ENCODE results near the gene MAPRE2. TPM values are rescaled to one million over a fixed set of nuclear protein-coding genes. Genes with fewer than 3 reads are reported as not detected.

Gene MAPRE2
- total RNA-seq, 1 donor from 2014 or later: 47.9 TPM

DNA sequence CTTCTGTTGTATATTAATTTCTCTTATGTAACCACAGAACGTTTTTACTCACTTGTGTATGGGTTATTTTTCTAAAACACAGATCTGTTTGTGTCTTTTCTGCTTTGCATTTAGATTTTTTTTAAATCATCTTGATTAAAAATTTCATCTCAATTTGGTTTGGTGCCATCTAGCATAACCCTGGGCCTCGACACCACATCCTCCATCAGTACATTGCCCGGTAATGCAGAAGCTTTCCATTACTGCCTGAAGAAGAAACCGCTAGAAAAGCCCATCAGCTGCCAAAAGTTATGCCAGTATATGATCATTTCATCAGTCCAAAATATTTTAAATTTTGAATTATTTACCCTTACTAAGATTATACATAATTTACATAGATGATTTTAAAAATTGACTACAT lies 26.2 kb downstream of the MAPRE2 start:
- Mint-ChIP-seq H3K4me3 (ENCODE audit: low read depth) (no peak overlapping the region), H3K27ac (no peak overlapping the region), H3K36me3 (ENCODE audit: insufficient read depth) (peaks cover 10% of the 10 kb centered on the region), H3K27me3 (no peaks in the 10 kb centered on the region), H3K9me3 (ENCODE audit: low read depth) (no peaks in the 10 kb centered on the region), H3K4me1 (ENCODE audit: low read depth) (peaks cover 19% of the 10 kb centered on the region)
- DNase-seq (ENCODE audit: low spot score, unreplicated experiment): no peak
- TF ChIP-seq, protein P1, sequence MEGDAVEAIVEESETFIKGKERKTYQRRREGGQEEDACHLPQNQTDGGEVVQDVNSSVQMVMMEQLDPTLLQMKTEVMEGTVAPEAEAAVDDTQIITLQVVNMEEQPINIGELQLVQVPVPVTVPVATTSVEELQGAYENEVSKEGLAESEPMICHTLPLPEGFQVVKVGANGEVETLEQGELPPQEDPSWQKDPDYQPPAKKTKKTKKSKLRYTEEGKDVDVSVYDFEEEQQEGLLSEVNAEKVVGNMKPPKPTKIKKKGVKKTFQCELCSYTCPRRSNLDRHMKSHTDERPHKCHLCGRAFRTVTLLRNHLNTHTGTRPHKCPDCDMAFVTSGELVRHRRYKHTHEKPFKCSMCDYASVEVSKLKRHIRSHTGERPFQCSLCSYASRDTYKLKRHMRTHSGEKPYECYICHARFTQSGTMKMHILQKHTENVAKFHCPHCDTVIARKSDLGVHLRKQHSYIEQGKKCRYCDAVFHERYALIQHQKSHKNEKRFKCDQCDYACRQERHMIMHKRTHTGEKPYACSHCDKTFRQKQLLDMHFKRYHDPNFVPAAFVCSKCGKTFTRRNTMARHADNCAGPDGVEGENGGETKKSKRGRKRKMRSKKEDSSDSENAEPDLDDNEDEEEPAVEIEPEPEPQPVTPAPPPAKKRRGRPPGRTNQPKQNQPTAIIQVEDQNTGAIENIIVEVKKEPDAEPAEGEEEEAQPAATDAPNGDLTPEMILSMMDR (IDR thresholded peaks at IDR 0.05; ENCODE audit: unreplicated experiment): no peak

DNA sequence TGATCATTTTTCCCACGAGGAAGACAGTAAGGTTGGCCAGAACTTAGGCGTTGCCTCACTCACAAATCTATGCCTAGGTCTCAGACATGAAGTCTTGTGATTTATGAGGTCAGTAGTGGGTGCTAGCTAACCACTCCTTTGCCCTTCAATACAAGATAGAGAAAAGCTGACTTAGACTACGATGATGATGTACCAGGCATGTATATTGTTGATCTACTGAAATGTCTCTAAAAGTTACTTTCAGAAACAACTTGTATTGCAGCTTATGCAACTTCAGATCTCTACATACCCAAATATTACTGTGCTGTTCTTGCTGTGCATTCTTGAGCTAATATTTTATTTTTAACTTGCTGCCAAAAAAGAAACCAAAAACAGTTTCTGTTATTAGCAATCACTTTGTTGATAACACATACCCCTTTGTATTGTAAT lies 30.6 kb downstream of the MAPRE2 start:
- no peaks in the 10 kb centered on the region for H3K9me3 Mint-ChIP-seq (ENCODE audit: low read depth)
- DNase-seq (ENCODE audit: low spot score, unreplicated experiment): no peak
- no peak overlapping the region for H3K4me3 Mint-ChIP-seq (ENCODE audit: low read depth)
- peaks cover 10% of the 10 kb centered on the region for H3K36me3 Mint-ChIP-seq (ENCODE audit: insufficient read depth)
- peaks cover 9% of the 10 kb centered on the region for H3K4me1 Mint-ChIP-seq (ENCODE audit: low read depth)
- H3K27ac Mint-ChIP-seq: no peak overlapping the region
- H3K27me3 Mint-ChIP-seq: no peaks in the 10 kb centered on the region
- TF ChIP-seq, protein P1 (IDR thresholded peaks at IDR 0.05; ENCODE audit: unreplicated experiment): no peak

DNA sequence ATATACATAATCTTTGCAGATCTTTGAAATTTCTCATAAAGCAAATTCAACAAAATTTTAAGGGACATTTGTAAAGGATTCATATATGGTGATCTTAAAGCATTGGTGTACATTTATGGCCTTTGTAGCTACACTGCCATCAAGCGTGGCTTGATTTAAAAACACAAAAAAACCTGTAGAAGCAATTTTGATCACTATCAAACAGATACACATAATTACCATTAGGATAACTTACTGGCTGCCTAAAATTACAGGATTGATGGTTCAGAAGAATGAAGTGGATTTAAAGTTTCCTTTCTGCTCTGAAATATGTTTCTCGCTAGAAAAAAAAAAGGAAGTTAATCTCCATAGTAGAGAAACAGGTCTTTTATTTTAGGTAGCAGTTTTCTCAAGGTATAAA lies 31.4 kb downstream of the MAPRE2 start:
- no peak for DNase-seq (ENCODE audit: low spot score, unreplicated experiment)
- TF ChIP-seq, protein P1 (IDR thresholded peaks at IDR 0.05; ENCODE audit: unreplicated experiment): no peak
- H3K27me3 Mint-ChIP-seq: no peaks in the 10 kb centered on the region

DNA sequence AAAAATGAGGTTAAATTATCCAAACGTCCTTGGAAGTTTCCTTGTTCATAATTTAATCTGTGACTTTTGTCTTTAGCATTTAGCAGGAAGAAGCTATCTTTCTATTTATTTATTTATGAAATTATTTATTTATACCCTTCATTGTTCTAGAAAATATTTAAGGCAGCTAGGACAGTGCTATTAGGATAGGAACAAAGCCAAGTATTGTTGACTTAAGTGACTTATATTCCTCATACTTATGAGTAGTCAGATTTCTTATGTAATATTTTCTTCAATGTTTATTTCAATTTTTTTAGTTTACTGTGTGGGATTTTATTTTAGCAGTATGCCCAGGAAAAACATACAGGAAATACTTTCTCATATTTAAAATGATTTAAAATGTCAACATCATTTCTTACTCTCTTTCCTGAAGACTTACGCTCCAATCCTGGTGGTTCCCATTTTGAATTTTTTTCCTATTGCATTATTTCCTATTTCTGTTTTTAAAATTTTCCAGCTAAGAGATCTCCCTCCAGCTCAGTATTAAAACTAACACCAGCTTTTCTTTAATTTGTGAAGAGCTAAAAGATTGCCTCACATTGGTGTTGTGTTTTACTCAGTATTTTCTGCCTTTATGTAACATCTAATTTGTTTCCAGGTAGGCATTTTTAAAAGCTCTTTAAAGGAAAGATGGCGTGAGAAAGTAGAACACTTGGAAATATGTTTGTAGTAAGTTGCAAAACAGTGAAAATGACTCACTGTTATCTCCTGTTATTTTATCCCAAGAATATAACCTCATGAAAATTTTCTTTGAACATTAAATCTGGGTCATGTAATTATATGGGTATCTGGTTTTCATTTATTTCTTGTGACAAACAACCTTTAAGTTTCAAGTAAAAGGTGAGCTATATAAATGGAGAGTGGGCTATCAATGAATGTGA lies 32.2 kb downstream of the MAPRE2 start:
- Mint-ChIP-seq H3K27ac (no peak overlapping the region), H3K9me3 (ENCODE audit: low read depth) (no peaks in the 10 kb centered on the region), H3K27me3 (no peaks in the 10 kb centered on the region), H3K4me3 (ENCODE audit: low read depth) (no peak overlapping the region), H3K4me1 (ENCODE audit: low read depth) (peaks cover 2% of the 10 kb centered on the region), H3K36me3 (ENCODE audit: insufficient read depth) (peaks cover 10% of the 10 kb centered on the region)
- TF ChIP-seq, protein P1 (IDR thresholded peaks at IDR 0.05; ENCODE audit: unreplicated experiment): no peak
- DNase-seq (ENCODE audit: low spot score, unreplicated experiment): no peak

More for the DNA sequence above, 31.4 kb downstream of the MAPRE2 start:
- Mint-ChIP-seq H3K4me1 (ENCODE audit: low read depth) (peaks cover 2% of the 10 kb centered on the region), H3K4me3 (ENCODE audit: low read depth) (no peak overlapping the region), H3K9me3 (ENCODE audit: low read depth) (no peaks in the 10 kb centered on the region), H3K27ac (no peak overlapping the region), H3K36me3 (ENCODE audit: insufficient read depth) (peaks cover 10% of the 10 kb centered on the region)

DNA sequence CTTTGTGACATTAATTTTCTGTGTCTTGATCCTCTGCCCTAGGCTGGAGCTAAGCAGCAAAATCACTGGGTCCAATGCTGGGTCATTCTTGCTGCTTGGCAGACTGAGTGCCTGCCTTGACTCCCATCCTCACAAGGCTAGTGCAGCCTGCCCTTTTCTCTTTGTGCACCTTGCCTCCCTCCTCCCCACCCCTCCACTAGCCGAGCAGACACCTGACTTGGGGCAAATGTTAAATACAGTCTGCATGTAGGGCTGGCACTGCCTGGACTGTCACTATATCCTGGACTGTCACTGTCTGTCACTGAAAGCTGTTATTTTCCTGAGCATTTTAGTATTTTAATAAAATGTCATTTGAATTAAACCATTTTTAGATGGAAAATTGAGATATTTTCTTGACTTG lies 33.4 kb downstream of the MAPRE2 start:
- no peak for DNase-seq (ENCODE audit: low spot score, unreplicated experiment)
- Mint-ChIP-seq H3K4me3 (ENCODE audit: low read depth) (no peak overlapping the region), H3K4me1 (ENCODE audit: low read depth) (peaks cover 2% of the 10 kb centered on the region), H3K9me3 (ENCODE audit: low read depth) (no peaks in the 10 kb centered on the region), H3K27ac (no peak overlapping the region), H3K27me3 (no peaks in the 10 kb centered on the region), H3K36me3 (ENCODE audit: insufficient read depth) (peaks cover 12% of the 10 kb centered on the region)
- TF ChIP-seq, protein P1 (IDR thresholded peaks at IDR 0.05; ENCODE audit: unreplicated experiment): no peak

Measured in progenitor cell of endocrine pancreas (in vitro differentiated cells).